PFSK-1 (cell line): Measurements from ENCODE around the gene STAT2.

ENCODE experiments used
- FOXP2 ChIP-seq: optimal IDR thresholded peaks from 2 replicates; pipeline ENCODE3; 2011; ENCODE audit warnings: borderline replicate concordance, control low read depth, inconsistent platforms; ENCODE audit not compliant: insufficient read depth; ENCODE audit errors: extremely low read length, extremely low read depth
- POLR2AphosphoS5 ChIP-seq: IDR thresholded peaks from 2 replicates; pipeline ENCODE4 v1.6.1; 2012; ENCODE audit warnings: low read depth, mild to moderate bottlenecking, control low read depth, low read length, moderate library complexity
- REST ChIP-seq, 2 experiments: IDR thresholded peaks; 2 replicates each; pipeline versions ENCODE4 v1.6.1 to v1.8.0; 2011 to 2012; ENCODE audit warnings: low read depth in 2 of 2, low read length in 2 of 2, control low read depth in 1 of 2, inconsistent platforms in 1 of 2, mild to moderate bottlenecking in 1 of 2, moderate library complexity in 1 of 2; ENCODE audit not compliant: insufficient read depth in 1 of 2
- SIN3A ChIP-seq: IDR thresholded peaks from 2 replicates; pipeline ENCODE4 v1.6.1; 2012; ENCODE audit warnings: mild to moderate bottlenecking, low read length, moderate library complexity, borderline replicate concordance; ENCODE audit not compliant: insufficient read depth
- TAF1 ChIP-seq: IDR thresholded peaks from 2 replicates; pipeline ENCODE4 v1.6.1; 2012; ENCODE audit warnings: low read length, control low read depth, borderline replicate concordance; ENCODE audit not compliant: insufficient read depth

The STAT2 gene

GRCh38 chr12:56389412-56389811 is 29.5 kb upstream of the STAT2 start:
- TF ChIP-seq FOXP2: no peak
- no peak for TF ChIP-seq TAF1
- TF ChIP-seq REST (IDR thresholded peaks at IDR 0.05; ENCODE audit: insufficient read depth in 1 of 2, low read depth in 2 of 2, low read length in 2 of 2): no peak
- TF ChIP-seq POLR2AphosphoS5: no peak
- no peak for TF ChIP-seq SIN3A

- TF ChIP-seq SIN3A (no peak), POLR2AphosphoS5 (no peak), FOXP2 (no peak)
Observed at GRCh38 chr12:56387152-56387736, 27.3 kb upstream of the STAT2 start.

- TF ChIP-seq SIN3A: no peak
- TF ChIP-seq FOXP2: no peak
- TF ChIP-seq REST (IDR thresholded peaks at IDR 0.05; ENCODE audit: insufficient read depth in 1 of 2, low read depth in 2 of 2, low read length in 2 of 2): no peak
- TF ChIP-seq POLR2AphosphoS5: no peak
- no peak for TF ChIP-seq TAF1
Observed at GRCh38 chr12:56385873-56386272, 26.0 kb upstream of the STAT2 start.

GRCh38 chr12:56382611-56383010 is 22.7 kb upstream of the STAT2 start:
- no peak for TF ChIP-seq REST (IDR thresholded peaks at IDR 0.05; ENCODE audit: insufficient read depth in 1 of 2, low read depth in 2 of 2, low read length in 2 of 2)
- no peak for TF ChIP-seq POLR2AphosphoS5
- TF ChIP-seq SIN3A: no peak
- TF ChIP-seq TAF1: no peak
- no peak for TF ChIP-seq FOXP2

GRCh38 chr12:56377989-56378316 is 18.0 kb upstream of the STAT2 start:
- TF ChIP-seq POLR2AphosphoS5: no peak
- TF ChIP-seq TAF1: no peak
- no peak for TF ChIP-seq REST (IDR thresholded peaks at IDR 0.05; ENCODE audit: insufficient read depth in 1 of 2, low read depth in 2 of 2, low read length in 2 of 2)
